Heart left ventricle (tissue), 16 donors: ENCODE results near the gene GRM8. TPM values are rescaled to one million over a fixed set of nuclear protein-coding genes. Genes with fewer than 3 reads are reported as not detected.

Experiments used
- ATAC-seq, 4 donors: fragments of 200-7000 bp; cut with Tn5 transposase; one replicate each; pipeline ENCODE4 v1.9.1; 2020 to 2022; ENCODE audit warnings: moderate library complexity in 4 of 4, mild to moderate bottlenecking in 3 of 4, moderate number of reproducible peaks in 1 of 4
- DNase-seq, 5 donors: peaks; one replicate each; pipeline ENCODE4 v3.0.0-alpha.2; 2020
- H3K27ac ChIP-seq, 12 donors: fragments of 200-600 bp; sonication (generic) in 4 of 12; one replicate each; pipeline versions ENCODE4 v1.5.0 to v1.8.0; 2016 to 2022; ENCODE audit warnings: mild to moderate bottlenecking in 2 of 12
- H3K27me3 ChIP-seq, 9 donors: fragments of 200-600 bp; sonication (generic) in 2 of 9; one replicate each; pipeline versions ENCODE4 v1.5.1 to v1.8.0; 2016 to 2022; ENCODE audit warnings: mild to moderate bottlenecking in 3 of 9
- H3K36me3 ChIP-seq, 9 donors: fragments of 200-600 bp; sonication (generic) in 2 of 9; one replicate each; pipeline versions ENCODE4 v1.5.0 to v1.8.0; 2018 to 2022; ENCODE audit warnings: mild to moderate bottlenecking in 2 of 9
- H3K4me1 ChIP-seq, 12 donors: fragments of 200-600 bp; sonication (generic) in 4 of 12; one replicate each; pipeline versions ENCODE4 v1.5.0 to v1.8.0; 2016 to 2022; ENCODE audit warnings: mild to moderate bottlenecking in 3 of 12
- H3K4me3 ChIP-seq, 12 donors: fragments of 200-600 bp; sonication (generic) in 4 of 12; one replicate each; pipeline versions ENCODE4 v1.5.0 to v1.8.0; 2017 to 2022; ENCODE audit warnings: mild to moderate bottlenecking in 9 of 12, moderate library complexity in 4 of 12
- H3K9me3 ChIP-seq, 12 donors: fragments of 200-600 bp; sonication (generic) in 4 of 12; one replicate each; pipeline versions ENCODE4 v1.5.0 to v1.8.0; 2016 to 2022; ENCODE audit warnings: mild to moderate bottlenecking in 1 of 12
- CTCF ChIP-seq, 12 donors: fragments of 200-600 bp; sonication (generic) in 4 of 12; IDR thresholded peaks; one replicate each; pipeline versions ENCODE4 v1.5.0 to v1.8.0; 2018 to 2022; ENCODE audit warnings: antibody characterized with exemption in 12 of 12, mild to moderate bottlenecking in 5 of 12
- POLR2A ChIP-seq, 2 donors: fragments of 450-650 bp; IDR thresholded peaks; one replicate each; pipeline ENCODE4 v1.6.1; 2017; ENCODE audit warnings: antibody characterized with exemption in 2 of 2, mild to moderate bottlenecking in 2 of 2, moderate library complexity in 2 of 2
- WGBS, 4 donors: extraction: QIAGEN DNeasy Blood & Tissue Kit in 2 of 4; methylation state at CpG; one replicate each; pipeline versions ENCODE4 v1.1.5 to v1.1.7; 2013 to 2018; 5-methylcytosine and 5-hydroxymethylcytosine counted together
- intact Hi-C, 10 donors: fragments of 100-400 bp; cut with DNase I; formaldehyde crosslinking; loops; one replicate each; pipeline versions ENCODE4 v1.11.1 to v1.14.2; 2022
- polyA plus RNA-seq, 2 donors: library from polyadenylated mRNA; stranded (reverse); fragments of 200-250 nt; gene quantifications; one replicate each; pipeline ENCODE4 v1.2.3, GENCODE V29; 2013
- total RNA-seq, 9 donors: library from RNA; depleted of rRNA in 2 of 9; stranded (reverse); fragments of >200 nt in 2 of 9; fragmentation: NEBNext Ultra II Directional in 3 of 9; extraction: Animal tissue kit (Norgen Biotek cat#: 25700) in 3 of 9; gene quantifications; one replicate each; pipeline versions ENCODE4 v1.1.0 to v1.2.4, GENCODE V29; 2016 to 2023
- donor health status: ischemic (EF 13 %, LVEDD 7.1; RV severe dilation, severe dysfunction).
- donor health status: healthy with polysubstance abuse.
- donor health status: DM: no; HTN: yes; CAD: no.
- donor health status: DM: no; HTN: no; CAD: no.
- donor health status: ischemic (EF 25% LVEDD 6.9; RV normal size, moderate dysfunction).
- donor health status: ischemic (EF 25% LVEDD 5.7; RV mildly dilated, moderate dysfunction).
- donor health status: healthy.
- donor health status: DM: yes; HTN: yes; CAD: no.
- donor health status: ischemic (EF 35%, LVEDD 5.7; RV mildly dilated, moderate dysfunction).
- donor health status: nonischemic (EF 11% LVEDD 7.7; RV severe dilation, severe dysfunction).
- donor health status: DM: yes; HTN: yes; CAD: no.
- donor health status: PGD.
- donor health status: ischemic (EF 29% LVEDD 5.4; RV normal size, mild dysfunction).
- donor health status: nonischemic (EF 23%, LVEDD 6.1; RV moderate dilation, normal function).

The GRM8 gene
- total and polyA plus RNA-seq, 11 donors = 0.21 to 0.75 (median 0.32) TPM; not detected in 5

GRCh38 chr7:126803060-126803665 is 449.6 kb downstream of the GRM8 start:
- Histone ChIP-seq H3K4me1 (no peaks in the 10 kb centered on the region), H3K36me3 (no peaks in the 10 kb centered on the region), H3K27me3 (peaks cover 0 to 8% (median 0%) of the 10 kb centered on the region in 9 donors), H3K27ac (no peak overlapping the region), H3K4me3 (no peak overlapping the region), H3K9me3 (peaks cover 0 to 10% (median 0%) of the 10 kb centered on the region in 12 donors)
- 9 to 17% (median 13%) methylated on average over 3 of the region's 3 CpGs for WGBS, 4 donors
- ATAC-seq = peak in 1 of 4 donors; percentile 34
- intact Hi-C loops = loop anchor here in 5 of 10 donors (5.0 to 10.0 kb wide), 5 partner anchors 92 to 1402 kb away; partner anchors contain the start of gene GRM8 (in 4 of the 5)
- no peak for DNase-seq
- TF ChIP-seq CTCF (IDR thresholded peaks at IDR 0.05) (peak; percentile 28 to 64 (median 48)), POLR2A (IDR thresholded peaks at IDR 0.05) (no peak)

GRCh38 chr7:126801733-126802132 is 451.0 kb downstream of the GRM8 start:
- no peak for TF ChIP-seq POLR2A (IDR thresholded peaks at IDR 0.05)
- TF ChIP-seq CTCF (IDR thresholded peaks at IDR 0.05) = no peak
- peaks cover 0 to 10% (median 0%) of the 10 kb centered on the region in 12 donors for H3K9me3 ChIP-seq
- H3K27ac ChIP-seq = no peak overlapping the region
- no peaks in the 10 kb centered on the region for H3K36me3 ChIP-seq
- no peak overlapping the region for H3K4me3 ChIP-seq
- ATAC-seq (no peak), DNase-seq (no peak)
- no peaks in the 10 kb centered on the region for H3K4me1 ChIP-seq
- peaks cover 0 to 8% (median 0%) of the 10 kb centered on the region in 9 donors for H3K27me3 ChIP-seq
- intact Hi-C loops = loop anchor here in 5 of 10 donors (5.0 to 10.0 kb wide), 5 partner anchors 93 to 1403 kb away; partner anchors contain the start of gene GRM8 (in 4 of the 5)
- WGBS, 4 donors = 70 to 79% (median 75%) methylated on average over 3 of the region's 3 CpGs

- Histone ChIP-seq H3K9me3 (peaks cover 0 to 10% (median 0%) of the 10 kb centered on the region in 12 donors), H3K27ac (no peak overlapping the region), H3K27me3 (peaks cover 0 to 7% (median 0%) of the 10 kb centered on the region in 9 donors), H3K4me1 (no peaks in the 10 kb centered on the region), H3K36me3 (no peaks in the 10 kb centered on the region), H3K4me3 (no peak overlapping the region)
- TF ChIP-seq POLR2A (IDR thresholded peaks at IDR 0.05) = no peak
- no peak for TF ChIP-seq CTCF (IDR thresholded peaks at IDR 0.05)
- intact Hi-C loops = no loop called here
- ATAC-seq (no peak), DNase-seq (no peak)
- WGBS, 4 donors = 94 to 100% (median 97%) methylated on average over 1 of the region's 1 CpG
These were observed 453.2 kb downstream of the GRM8 start for GRCh38 chr7:126799541-126799940.

GRCh38 chr7:126792521-126792920 is 460.2 kb downstream of the GRM8 start:
- H3K4me3 ChIP-seq = no peak overlapping the region
- H3K9me3 ChIP-seq = no peaks in the 10 kb centered on the region
- WGBS, 4 donors = 72 to 80% (median 74%) methylated on average over 3 of the region's 3 CpGs
- intact Hi-C loops = no loop called here
- no peak for ATAC-seq
- TF ChIP-seq CTCF (IDR thresholded peaks at IDR 0.05) (no peak), POLR2A (IDR thresholded peaks at IDR 0.05) (no peak)
- no peaks in the 10 kb centered on the region for H3K27me3 ChIP-seq
- no peaks in the 10 kb centered on the region for H3K36me3 ChIP-seq
- no peak overlapping the region for H3K27ac ChIP-seq
- no peak for DNase-seq
- no peaks in the 10 kb centered on the region for H3K4me1 ChIP-seq
